Type B pancreatic cell (in vitro differentiated cells): ENCODE results near the gene C22orf15. TPM values are rescaled to one million over a fixed set of nuclear protein-coding genes. Genes with fewer than 3 reads are reported as not detected.
A peak's percentile ranks its signal among the peaks of the same experiment; 100 is the strongest.

Experiments used
- DNase-seq: peaks from one replicate; pipeline ENCODE4 v3.0.0; 2021; ENCODE audit warnings: mixed read lengths; ENCODE audit not compliant: unreplicated experiment; ENCODE audit errors: extremely low spot score
- H3K27ac Mint-ChIP-seq: 2 replicates; pipeline ENCODE4 v1.8.0; 2021; ENCODE audit warnings: mild to moderate bottlenecking, mixed read lengths
- H3K27me3 Mint-ChIP-seq: 2 replicates; pipeline ENCODE4 v1.8.0; 2021; ENCODE audit warnings: mixed read lengths
- H3K36me3 Mint-ChIP-seq: 2 replicates; pipeline ENCODE4 v1.8.0; 2021; ENCODE audit warnings: mixed read lengths
- H3K4me1 Mint-ChIP-seq: one replicate; pipeline ENCODE4 v1.8.0; 2021; ENCODE audit warnings: mixed read lengths; ENCODE audit not compliant: unreplicated experiment
- H3K4me3 Mint-ChIP-seq: 2 replicates; pipeline ENCODE4 v1.8.0; 2021; ENCODE audit warnings: mild to moderate bottlenecking, mixed read lengths
- H3K9me3 Mint-ChIP-seq: 2 replicates; pipeline ENCODE4 v1.8.0; 2021; ENCODE audit warnings: mixed read lengths
- total RNA-seq: library from RNA; stranded (reverse); gene quantifications from 2 replicates; pipeline ENCODE4 v1.2.1, GENCODE V29; 2021; ENCODE audit warnings: low replicate concordance
- TF ChIP-seq, protein P1 (sequence below): fragments of 200-600 bp; sonication (generic); conservative IDR thresholded peaks from 2 replicates; pipeline ENCODE4 v1.5.0; 2021; ENCODE audit warnings: antibody characterized with exemption, mild to moderate bottlenecking

Gene C22orf15
- total RNA-seq, 1 donor from 2014 or later, result 1.7 TPM

- Mint-ChIP-seq H3K27ac (peak overlapping the region; percentile 44), H3K4me1 (peaks cover 51% of the 10 kb centered on the region), H3K9me3 (no peaks in the 10 kb centered on the region), H3K27me3 (no peaks in the 10 kb centered on the region), H3K36me3 (peaks cover 17% of the 10 kb centered on the region), H3K4me3 (peak overlapping the region; percentile 68)
- DNase-seq, result no peak
- TF ChIP-seq, protein P1, sequence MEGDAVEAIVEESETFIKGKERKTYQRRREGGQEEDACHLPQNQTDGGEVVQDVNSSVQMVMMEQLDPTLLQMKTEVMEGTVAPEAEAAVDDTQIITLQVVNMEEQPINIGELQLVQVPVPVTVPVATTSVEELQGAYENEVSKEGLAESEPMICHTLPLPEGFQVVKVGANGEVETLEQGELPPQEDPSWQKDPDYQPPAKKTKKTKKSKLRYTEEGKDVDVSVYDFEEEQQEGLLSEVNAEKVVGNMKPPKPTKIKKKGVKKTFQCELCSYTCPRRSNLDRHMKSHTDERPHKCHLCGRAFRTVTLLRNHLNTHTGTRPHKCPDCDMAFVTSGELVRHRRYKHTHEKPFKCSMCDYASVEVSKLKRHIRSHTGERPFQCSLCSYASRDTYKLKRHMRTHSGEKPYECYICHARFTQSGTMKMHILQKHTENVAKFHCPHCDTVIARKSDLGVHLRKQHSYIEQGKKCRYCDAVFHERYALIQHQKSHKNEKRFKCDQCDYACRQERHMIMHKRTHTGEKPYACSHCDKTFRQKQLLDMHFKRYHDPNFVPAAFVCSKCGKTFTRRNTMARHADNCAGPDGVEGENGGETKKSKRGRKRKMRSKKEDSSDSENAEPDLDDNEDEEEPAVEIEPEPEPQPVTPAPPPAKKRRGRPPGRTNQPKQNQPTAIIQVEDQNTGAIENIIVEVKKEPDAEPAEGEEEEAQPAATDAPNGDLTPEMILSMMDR, result no peak
These were observed 26.3 kb downstream of the C22orf15 start for GRCh38 chr22:23789121-23789520.

- no peak for DNase-seq
- peak overlapping the region; percentile 44 for H3K27ac Mint-ChIP-seq
- H3K9me3 Mint-ChIP-seq, result no peaks in the 10 kb centered on the region
- peaks cover 17% of the 10 kb centered on the region for H3K36me3 Mint-ChIP-seq
- TF ChIP-seq, protein P1, result no peak
- H3K4me1 Mint-ChIP-seq, result peaks cover 49% of the 10 kb centered on the region
- peak overlapping the region; percentile 68 for H3K4me3 Mint-ChIP-seq
- H3K27me3 Mint-ChIP-seq, result no peaks in the 10 kb centered on the region
These were observed 26.8 kb downstream of the C22orf15 start for GRCh38 chr22:23789638-23790037.

- H3K27ac Mint-ChIP-seq, result peak overlapping the region; percentile 31
These were observed 28.3 kb downstream of the C22orf15 start for GRCh38 chr22:23790819-23791737.

DNA sequence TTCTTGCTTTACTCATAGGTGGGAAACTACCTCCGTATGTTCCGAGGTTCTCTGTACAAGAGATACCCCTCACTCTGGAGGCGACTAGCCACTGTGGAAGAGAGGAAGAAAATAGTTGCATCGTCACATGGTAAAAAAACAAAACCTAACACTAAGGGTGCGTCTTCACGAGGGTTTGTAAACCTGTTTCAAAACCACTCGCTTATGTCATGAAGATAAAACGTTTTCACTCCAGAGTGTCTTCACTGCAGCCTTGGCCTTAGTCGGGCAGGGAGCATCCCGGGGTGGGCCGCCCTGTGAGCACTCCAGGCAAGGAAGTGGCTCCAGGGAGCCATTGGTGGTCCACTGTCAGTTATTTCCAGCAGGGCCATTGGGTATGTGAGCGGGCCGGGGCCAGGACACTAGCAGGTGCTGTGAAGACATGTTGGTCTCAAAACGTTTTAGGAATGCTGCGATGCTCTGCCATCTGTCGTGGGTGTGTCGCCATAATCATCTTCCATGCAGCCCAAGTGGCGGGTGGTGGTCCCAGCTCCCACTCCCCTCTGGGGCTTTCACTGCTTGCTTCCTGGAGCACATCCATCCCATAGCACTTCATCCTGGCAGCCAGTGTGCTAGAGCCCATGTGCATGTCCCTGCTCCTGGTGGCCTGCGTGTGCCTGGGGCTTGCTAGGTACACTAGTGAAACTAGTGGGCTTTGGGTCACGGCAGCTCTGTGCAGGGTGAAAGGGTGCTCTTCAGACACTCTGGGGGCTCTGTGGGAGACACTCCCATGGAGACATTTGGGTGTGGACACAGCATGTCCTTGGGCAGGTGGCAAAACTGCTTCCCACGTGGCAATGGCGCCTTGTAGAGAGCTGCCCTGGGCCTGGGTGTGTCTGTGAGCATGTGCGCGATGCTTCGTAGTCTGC, 29.2 kb downstream of the C22orf15 start:
- peak overlapping the region; percentile 31 for H3K27ac Mint-ChIP-seq
- peaks cover 27% of the 10 kb centered on the region for H3K36me3 Mint-ChIP-seq
- TF ChIP-seq, protein P1, result no peak
- H3K4me3 Mint-ChIP-seq, result peak overlapping the region; percentile 70
- no peaks in the 10 kb centered on the region for H3K27me3 Mint-ChIP-seq
- DNase-seq, result no peak
- peaks cover 42% of the 10 kb centered on the region for H3K4me1 Mint-ChIP-seq
- no peaks in the 10 kb centered on the region for H3K9me3 Mint-ChIP-seq

More at GRCh38 chr22:23790819-23791737, 28.3 kb downstream of the C22orf15 start:
- TF ChIP-seq, protein P1, result no peak
- no peak for DNase-seq
- H3K4me1 Mint-ChIP-seq, result peaks cover 49% of the 10 kb centered on the region
- H3K36me3 Mint-ChIP-seq, result peaks cover 20% of the 10 kb centered on the region
- peak overlapping the region; percentile 70 for H3K4me3 Mint-ChIP-seq
- H3K27me3 Mint-ChIP-seq, result no peaks in the 10 kb centered on the region
- no peaks in the 10 kb centered on the region for H3K9me3 Mint-ChIP-seq

- Mint-ChIP-seq H3K4me3 (no peak overlapping the region), H3K4me1 (peaks cover 33% of the 10 kb centered on the region), H3K27me3 (no peaks in the 10 kb centered on the region), H3K9me3 (no peaks in the 10 kb centered on the region), H3K36me3 (peaks cover 31% of the 10 kb centered on the region), H3K27ac (peak overlapping the region; percentile 33)
- TF ChIP-seq, protein P1, result no peak
- no peak for DNase-seq
These were observed 30.5 kb downstream of the C22orf15 start for GRCh38 chr22:23793326-23793725.
